22Rv1 (cell line): ENCODE measurements around the gene SLC9A7.

Experiments
- CTCF ChIP-seq: fragments of 450-650 bp; IDR thresholded peaks from 2 replicates; pipeline ENCODE4 v1.5.1; 2017; ENCODE audit warnings: mild to moderate bottlenecking
- ZFX ChIP-seq: fragments of 450-650 bp; IDR thresholded peaks from 2 replicates; pipeline ENCODE4 v1.6.1; 2017; ENCODE audit warnings: antibody characterized with exemption, borderline replicate concordance

GRCh38 chrX:46792810-46793188, 33.9 kb upstream of the SLC9A7 start:
- no peak for TF ChIP-seq CTCF
- TF ChIP-seq ZFX: no peak
